GM10266 (cell line): ENCODE results near the gene OTUB2.

Experiments
- DNase-seq: peaks from one replicate; pipeline ENCODE4 v3.0.0; 2012; ENCODE audit errors: extremely low spot score
- CTCF ChIP-seq: IDR thresholded peaks from 2 replicates; pipeline ENCODE4 v1.5.1; 2012; ENCODE audit warnings: mild to moderate bottlenecking, low read depth; ENCODE audit not compliant: control insufficient read depth, insufficient read depth; ENCODE audit errors: missing control alignments

OTUB2 gene

GRCh38 chr14:94022532-94023411 is 3.4 kb upstream of the OTUB2 start:
- no peak for DNase-seq
- TF ChIP-seq CTCF, result no peak

GRCh38 chr14:94024549-94024948 is 1.6 kb upstream of the OTUB2 start:
- TF ChIP-seq CTCF, result no peak
- no peak for DNase-seq

- no peak for TF ChIP-seq CTCF
- no peak for DNase-seq
These were observed 420 bp upstream of the OTUB2 start for GRCh38 chr14:94025720-94026119.

- no peak for DNase-seq
- no peak for TF ChIP-seq CTCF
These were observed 839 bp downstream of the OTUB2 start for GRCh38 chr14:94026889-94027469.

- no peak for DNase-seq
- TF ChIP-seq CTCF, result no peak
These were observed 1.7 kb downstream of the OTUB2 start for GRCh38 chr14:94027566-94028449.

- no peak for DNase-seq
- TF ChIP-seq CTCF, result no peak
These were observed 2.3 kb downstream of the OTUB2 start for GRCh38 chr14:94028450-94028826.
